SK-N-MC (cell line): Measurements from ENCODE around the gene RMDN3.

Experiments
- DNase-seq: peaks from one replicate; pipeline ENCODE4 v3.0.0-alpha.2; 2011; ENCODE audit warnings: low read depth, low spot score
- H3K27ac ChIP-seq: fragments of 200-600 bp; sonication (generic); 2 replicates; pipeline ENCODE4 v1.5.1; 2016; ENCODE audit warnings: mixed run types
- H3K36me3 ChIP-seq: fragments of 200-600 bp; sonication (generic); 2 replicates; pipeline ENCODE4 v1.6.1; 2017; ENCODE audit warnings: antibody characterized with exemption, low read length, mixed read lengths; ENCODE audit not compliant: insufficient read depth
- H3K4me3 ChIP-seq: fragments of 200-600 bp; sonication (generic); 2 replicates; pipeline ENCODE4 v1.5.1; 2016
- H3K9ac ChIP-seq: fragments of 200-600 bp; sonication (generic); 2 replicates; pipeline ENCODE4 v1.8.0; 2017; ENCODE audit warnings: mixed run types, mixed read lengths; ENCODE audit not compliant: insufficient read length
- H3K9me3 ChIP-seq: fragments of 200-600 bp; sonication (generic); 2 replicates; pipeline ENCODE4 v1.6.1; 2017; ENCODE audit warnings: low read depth, mild to moderate bottlenecking, antibody characterized with exemption, low read length, moderate library complexity, mixed read lengths
- EZH2 ChIP-seq: fragments of 200-600 bp; sonication (generic); IDR thresholded peaks from one replicate; pipeline ENCODE4 v1.6.1; 2017; ENCODE audit warnings: antibody characterized with exemption
- FOXP2 ChIP-seq: optimal IDR thresholded peaks from 2 replicates; pipeline ENCODE3; 2011; ENCODE audit warnings: mild to moderate bottlenecking, moderate library complexity; ENCODE audit not compliant: insufficient read depth; ENCODE audit errors: extremely low read length, control extremely low read depth
- POLR2AphosphoS5 ChIP-seq: IDR thresholded peaks from 2 replicates; pipeline ENCODE4 v1.6.1; 2012; ENCODE audit warnings: mild to moderate bottlenecking, low read depth, low read length, borderline replicate concordance

Gene RMDN3

DNA sequence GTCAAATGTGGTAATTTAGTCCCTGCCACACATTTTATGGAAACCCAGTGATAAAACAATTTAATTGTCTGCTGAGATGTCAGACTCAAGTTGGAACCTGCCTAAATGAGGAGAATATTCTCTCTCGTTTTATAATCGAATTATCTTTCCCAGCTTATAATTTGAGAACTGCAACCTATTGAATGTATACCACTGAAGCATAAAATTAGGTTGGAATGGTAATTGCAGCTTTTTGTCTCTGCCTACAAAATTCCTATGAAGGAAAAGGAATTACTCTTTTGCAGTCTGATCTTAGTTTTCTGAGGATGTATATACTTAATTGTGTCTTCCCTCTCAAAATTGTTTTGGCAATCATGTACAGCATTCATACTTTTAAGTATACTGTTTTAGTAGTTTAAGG, 31.1 kb downstream of the RMDN3 start:
- Histone ChIP-seq H3K36me3 (peaks cover 7% of the 10 kb centered on the region), H3K9ac (no peak overlapping the region), H3K4me3 (no peak overlapping the region), H3K27ac (no peak overlapping the region), H3K9me3 (no peaks in the 10 kb centered on the region)
- no peak for TF ChIP-seq EZH2
- TF ChIP-seq FOXP2: no peak
- no peak for TF ChIP-seq POLR2AphosphoS5
- no peak for DNase-seq

DNA sequence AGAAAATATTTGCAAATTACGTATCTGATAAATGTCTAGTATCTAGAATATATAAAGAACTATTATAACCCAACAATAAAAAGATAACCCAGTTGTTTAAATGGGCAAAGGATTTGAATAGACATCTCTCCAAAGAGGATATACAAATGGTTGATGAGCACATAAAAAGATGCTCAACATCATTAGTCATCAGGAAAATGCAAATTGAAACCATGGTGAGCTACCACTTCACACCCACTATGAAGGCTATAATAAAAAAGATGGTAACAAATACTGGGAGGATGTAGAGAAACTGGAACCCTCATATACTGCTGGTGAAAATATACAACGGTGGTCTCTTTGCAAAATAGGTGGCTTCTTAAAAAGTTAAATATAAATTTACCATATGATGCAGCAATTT, 32.1 kb downstream of the RMDN3 start:
- Histone ChIP-seq H3K36me3 (peaks cover 7% of the 10 kb centered on the region; the same call in 1 of the 2 replicates), H3K4me3 (no peak overlapping the region), H3K27ac (no peak overlapping the region), H3K9ac (no peak overlapping the region), H3K9me3 (no peaks in the 10 kb centered on the region)
- DNase-seq: no peak
- TF ChIP-seq POLR2AphosphoS5 (no peak), FOXP2 (no peak), EZH2 (no peak)

DNA sequence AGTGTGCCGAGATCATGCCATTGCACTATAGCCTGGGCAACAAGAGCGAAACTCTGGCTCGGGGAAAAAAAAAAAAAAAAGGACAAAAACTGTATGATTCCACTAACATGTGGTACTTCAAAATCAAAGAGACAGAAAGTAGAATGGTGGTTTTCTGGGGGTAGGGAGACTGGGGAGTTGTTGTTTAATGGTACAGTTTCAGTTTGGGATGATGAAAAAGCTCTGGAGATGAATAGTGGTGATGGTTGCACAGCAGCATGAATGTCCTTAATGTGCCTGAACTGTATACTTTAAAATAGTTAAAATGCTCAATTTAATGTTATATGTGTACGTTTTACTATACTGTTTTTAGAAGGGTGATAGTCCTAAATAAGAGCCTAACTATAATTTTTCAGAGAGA, 32.7 kb downstream of the RMDN3 start:
- peaks cover 12% of the 10 kb centered on the region; the same call in 1 of the 2 replicates for H3K36me3 ChIP-seq

DNA sequence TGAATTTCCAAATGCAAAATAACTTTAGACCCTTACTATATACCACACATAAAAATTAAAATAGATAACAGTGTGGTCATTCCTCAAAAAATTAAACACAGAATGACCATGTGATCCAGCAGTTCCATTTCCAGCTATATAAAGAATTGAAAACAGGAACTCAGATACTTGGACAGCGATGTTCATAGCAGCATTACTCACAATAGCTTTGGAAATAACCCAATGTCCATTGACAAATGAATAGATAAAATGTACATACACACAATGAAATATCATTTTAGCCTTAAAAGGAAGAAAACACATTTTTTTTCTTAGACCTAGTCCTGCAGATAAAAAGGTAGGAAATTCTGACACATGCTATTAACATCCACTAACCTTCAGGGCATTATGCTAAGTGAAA, 33.4 kb downstream of the RMDN3 start:
- H3K9me3 ChIP-seq: no peaks in the 10 kb centered on the region
- no peak for TF ChIP-seq EZH2
- TF ChIP-seq FOXP2: no peak
- no peak for TF ChIP-seq POLR2AphosphoS5
- H3K4me3 ChIP-seq: no peak overlapping the region
- H3K9ac ChIP-seq: no peak overlapping the region
- no peak for DNase-seq
- peaks cover 15% of the 10 kb centered on the region; the same call in 1 of the 2 replicates for H3K36me3 ChIP-seq
- no peak overlapping the region for H3K27ac ChIP-seq

More for the DNA sequence above, 32.7 kb downstream of the RMDN3 start:
- no peak for TF ChIP-seq FOXP2
- no peak for TF ChIP-seq POLR2AphosphoS5
- no peak for TF ChIP-seq EZH2
- no peak overlapping the region for H3K9ac ChIP-seq
- no peaks in the 10 kb centered on the region for H3K9me3 ChIP-seq
- H3K4me3 ChIP-seq: no peak overlapping the region
- no peak for DNase-seq
- 0 out of 2 replicates have a peak overlapping the region, but pooled peaks have one; percentile 26 for H3K27ac ChIP-seq

DNA sequence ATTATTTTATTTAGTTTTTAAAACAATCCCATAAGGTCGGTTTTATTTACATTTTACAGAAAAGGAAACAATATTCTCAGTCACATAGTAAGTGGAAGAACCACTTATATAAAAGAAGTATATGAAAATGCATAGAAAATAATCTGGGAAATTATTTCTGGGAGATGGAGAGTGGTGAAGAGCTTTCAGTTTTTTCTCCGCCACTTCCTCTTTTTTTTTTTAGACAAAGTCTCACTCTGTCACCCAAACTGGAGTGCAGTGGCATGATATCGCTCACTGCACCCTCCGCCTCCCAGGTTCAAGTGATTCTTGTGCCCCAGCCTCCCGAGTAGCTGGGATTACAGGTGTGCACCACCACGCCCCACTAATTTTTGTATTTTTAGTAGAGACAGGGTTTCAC, 38.9 kb downstream of the RMDN3 start:
- no peak for TF ChIP-seq EZH2
- TF ChIP-seq FOXP2: no peak
- TF ChIP-seq POLR2AphosphoS5: no peak
- Histone ChIP-seq H3K27ac (no peak overlapping the region), H3K9ac (no peak overlapping the region), H3K9me3 (no peaks in the 10 kb centered on the region), H3K36me3 (peaks cover 40% of the 10 kb centered on the region), H3K4me3 (no peak overlapping the region)
- DNase-seq: no peak

DNA sequence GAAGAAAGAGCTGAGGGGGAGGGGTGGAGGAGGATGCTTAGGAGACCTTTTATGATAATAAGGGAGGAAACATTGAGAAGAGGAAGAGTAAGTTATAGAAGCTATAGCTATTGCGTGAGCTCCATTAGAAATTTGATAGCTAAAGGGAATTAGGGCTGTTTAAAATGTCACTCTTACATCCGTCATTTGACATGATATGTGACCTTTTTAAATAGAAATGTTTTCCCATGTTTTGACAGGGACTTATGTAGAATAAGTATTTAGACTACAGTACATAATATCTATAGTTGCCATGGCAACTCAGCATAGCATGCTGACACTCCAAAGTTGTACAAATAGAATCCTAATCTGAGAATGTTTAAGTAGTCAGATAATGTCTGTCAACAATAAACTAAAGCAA, 40.9 kb downstream of the RMDN3 start:
- no peak overlapping the region for H3K4me3 ChIP-seq
- no peaks in the 10 kb centered on the region for H3K9me3 ChIP-seq
- TF ChIP-seq EZH2: no peak
- TF ChIP-seq FOXP2: no peak
- no peak overlapping the region for H3K9ac ChIP-seq
- no peak for DNase-seq
- no peak overlapping the region for H3K27ac ChIP-seq
- H3K36me3 ChIP-seq: peaks cover 52% of the 10 kb centered on the region

DNA sequence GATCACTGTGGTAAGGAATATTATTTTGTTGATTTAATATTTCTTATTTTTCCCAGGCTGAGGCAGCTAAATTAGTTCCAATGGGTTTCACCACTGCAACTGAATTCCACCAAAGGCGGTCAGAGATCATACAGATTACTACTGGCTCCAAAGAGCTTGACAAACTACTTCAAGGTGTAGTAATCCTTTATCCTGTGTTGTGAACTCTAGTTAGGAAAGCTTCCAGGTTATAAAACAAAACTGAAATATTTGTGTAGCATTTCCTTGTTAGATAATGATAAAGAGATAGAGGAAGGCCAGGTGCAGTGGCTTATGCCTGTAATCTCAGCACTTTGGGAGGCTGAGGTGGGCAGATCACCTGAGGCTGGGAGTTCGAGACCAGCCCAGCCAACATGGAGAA, 48.9 kb downstream of the RMDN3 start:
- no peak for TF ChIP-seq POLR2AphosphoS5
- TF ChIP-seq EZH2: no peak
- TF ChIP-seq FOXP2: no peak
- H3K36me3 ChIP-seq: peaks cover 53% of the 10 kb centered on the region
- no peak overlapping the region for H3K9ac ChIP-seq
- H3K27ac ChIP-seq: no peak overlapping the region
- no peak for DNase-seq
- H3K9me3 ChIP-seq: no peaks in the 10 kb centered on the region
- no peak overlapping the region for H3K4me3 ChIP-seq

DNA sequence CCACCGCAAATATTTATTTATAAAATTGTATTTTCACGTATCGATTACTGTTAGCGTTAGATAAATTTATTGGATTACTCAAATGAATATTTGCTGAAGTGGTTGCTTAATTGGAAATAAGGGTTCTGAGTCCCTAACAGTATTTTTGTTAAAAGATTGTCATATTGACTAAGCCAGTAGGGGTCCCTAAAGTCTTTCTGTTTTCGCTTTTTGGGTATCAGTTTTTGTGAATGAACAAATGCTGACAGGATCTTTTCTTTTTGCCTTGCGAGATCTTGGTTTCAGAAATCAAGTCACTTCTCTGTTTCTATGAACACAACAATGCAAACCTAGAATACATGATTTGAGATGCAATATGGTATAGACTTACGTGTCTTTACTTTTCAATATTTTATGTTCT, 53.0 kb downstream of the RMDN3 start:
- H3K9me3 ChIP-seq: no peaks in the 10 kb centered on the region
- H3K27ac ChIP-seq: no peak overlapping the region
- peaks cover 48% of the 10 kb centered on the region for H3K36me3 ChIP-seq
- no peak overlapping the region for H3K9ac ChIP-seq
- DNase-seq: no peak
- TF ChIP-seq EZH2 (no peak), FOXP2 (no peak), POLR2AphosphoS5 (no peak)
- H3K4me3 ChIP-seq: no peak overlapping the region

DNA sequence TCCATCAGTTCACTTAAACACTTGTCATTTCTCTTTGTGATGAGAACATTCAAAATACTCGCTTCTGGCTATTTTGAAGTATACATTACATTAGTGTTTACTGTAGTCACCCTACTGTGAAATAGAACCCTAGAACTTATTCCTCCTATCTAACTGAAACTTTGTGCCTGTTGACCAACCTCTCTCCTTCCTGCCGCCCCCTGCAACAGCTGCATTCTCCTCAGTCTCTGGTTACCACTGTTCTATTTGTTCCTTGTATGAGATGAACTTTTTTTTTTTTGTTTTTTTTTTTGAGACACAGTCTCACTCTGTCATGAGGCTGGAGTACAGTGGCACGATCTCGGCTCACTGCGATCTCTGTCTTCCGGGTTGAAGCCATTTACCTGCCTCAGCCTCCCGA, 57.1 kb downstream of the RMDN3 start:
- Histone ChIP-seq H3K9me3 (no peaks in the 10 kb centered on the region), H3K36me3 (peaks cover 31% of the 10 kb centered on the region), H3K4me3 (no peak overlapping the region), H3K27ac (no peak overlapping the region), H3K9ac (no peak overlapping the region)
- no peak for DNase-seq
- TF ChIP-seq EZH2 (no peak), POLR2AphosphoS5 (no peak), FOXP2 (no peak)
